HepG2 (cell line): ENCODE results near the gene CPT1B.

Experiments
- CBX2 ChIP-seq, 2 experiments: fragments of 200-600 bp in 1 of 2; sonication (generic); formaldehyde crosslinking in 1 of 2; IDR thresholded peaks; 2 replicates each; pipeline versions ENCODE4 v1.7.0 to v1.8.1; 2018 to 2022; ENCODE audit warnings: low read depth in 2 of 2, low read length in 1 of 2, mild to moderate bottlenecking in 1 of 2, missing genetic modification reagents in 1 of 2
- ESRRA ChIP-seq: sonication (generic); formaldehyde crosslinking; IDR thresholded peaks from 2 replicates; pipeline ENCODE4 v1.5.1; 2020; ENCODE audit warnings: mild to moderate bottlenecking, low read depth, missing genetic modification reagents
- EZH2 ChIP-seq: conservative IDR thresholded peaks from 2 replicates; pipeline ENCODE4 v1.6.1; 2012; ENCODE audit warnings: mild to moderate bottlenecking, low read depth, low read length, moderate library complexity
- IRF9 ChIP-seq: sonication (generic); formaldehyde crosslinking; IDR thresholded peaks from 2 replicates; pipeline ENCODE4 v1.8.0; 2022; ENCODE audit warnings: missing genetic modification reagents, mild to moderate bottlenecking, borderline replicate concordance
- JUND ChIP-seq: sonication (generic); formaldehyde crosslinking; IDR thresholded peaks from 2 replicates; pipeline ENCODE4 v1.8.0; 2022; ENCODE audit warnings: mild to moderate bottlenecking, missing genetic modification reagents
- MED1 ChIP-seq: sonication (generic); formaldehyde crosslinking; IDR thresholded peaks from 2 replicates; pipeline ENCODE4 v1.4.0; 2020; ENCODE audit warnings: missing genetic modification reagents
- MYC ChIP-seq: sonication (generic); formaldehyde crosslinking; IDR thresholded peaks from 2 replicates; pipeline ENCODE4 v1.9.0; 2021; ENCODE audit warnings: missing genetic modification reagents, borderline replicate concordance
- MZF1 ChIP-seq: sonication (generic); formaldehyde crosslinking; IDR thresholded peaks from 2 replicates; pipeline ENCODE4 v1.8.1; 2023; ENCODE audit warnings: mild to moderate bottlenecking, missing genetic modification reagents, borderline replicate concordance
- SMARCC2 ChIP-seq: fragments of 450-650 bp; IDR thresholded peaks from 2 replicates; pipeline ENCODE4 v1.6.1; 2017; ENCODE audit warnings: antibody characterized with exemption, mild to moderate bottlenecking
- SMC3 ChIP-seq: IDR thresholded peaks from 2 replicates; pipeline ENCODE4 v1.6.1; 2011; ENCODE audit warnings: low read length, improper control_type of control experiment
- ZNF281 ChIP-seq: sonication (generic); formaldehyde crosslinking; IDR thresholded peaks from 2 replicates; pipeline ENCODE4 v1.4.0; 2020; ENCODE audit warnings: missing genetic modification reagents, borderline replicate concordance
- ZNF350 ChIP-seq: sonication (generic); formaldehyde crosslinking; IDR thresholded peaks from 2 replicates; pipeline ENCODE4 v1.4.0; 2020; ENCODE audit warnings: mild to moderate bottlenecking, low read depth, missing genetic modification reagents, borderline replicate concordance
- ZNF709 ChIP-seq: sonication (generic); formaldehyde crosslinking; IDR thresholded peaks from 2 replicates; pipeline ENCODE4 v1.5.0; 2020; ENCODE audit warnings: mild to moderate bottlenecking, missing genetic modification reagents
- TF ChIP-seq, protein P1 (sequence below): sonication (generic); formaldehyde crosslinking; IDR thresholded peaks from 2 replicates; pipeline ENCODE4 v1.4.0; 2020; ENCODE audit warnings: missing genetic modification reagents

- TF ChIP-seq IRF9 (CRISPR knock-in tag): no peak
- no peak for TF ChIP-seq MZF1 (CRISPR knock-in tag)
- no peak for TF ChIP-seq EZH2
- no peak for TF ChIP-seq ZNF350
- TF ChIP-seq, protein P1, sequence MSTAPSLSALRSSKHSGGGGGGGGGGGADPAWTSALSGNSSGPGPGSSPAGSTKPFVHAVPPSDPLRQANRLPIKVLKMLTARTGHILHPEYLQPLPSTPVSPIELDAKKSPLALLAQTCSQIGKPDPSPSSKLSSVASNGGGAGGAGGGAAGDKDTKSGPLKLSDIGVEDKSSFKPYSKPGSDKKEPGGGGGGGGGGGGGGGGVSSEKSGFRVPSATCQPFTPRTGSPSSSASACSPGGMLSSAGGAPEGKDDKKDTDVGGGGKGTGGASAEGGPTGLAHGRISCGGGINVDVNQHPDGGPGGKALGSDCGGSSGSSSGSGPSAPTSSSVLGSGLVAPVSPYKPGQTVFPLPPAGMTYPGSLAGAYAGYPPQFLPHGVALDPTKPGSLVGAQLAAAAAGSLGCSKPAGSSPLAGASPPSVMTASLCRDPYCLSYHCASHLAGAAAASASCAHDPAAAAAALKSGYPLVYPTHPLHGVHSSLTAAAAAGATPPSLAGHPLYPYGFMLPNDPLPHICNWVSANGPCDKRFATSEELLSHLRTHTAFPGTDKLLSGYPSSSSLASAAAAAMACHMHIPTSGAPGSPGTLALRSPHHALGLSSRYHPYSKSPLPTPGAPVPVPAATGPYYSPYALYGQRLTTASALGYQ: no peak
- TF ChIP-seq SMC3: no peak
- TF ChIP-seq JUND (CRISPR knock-in tag): no peak
- TF ChIP-seq SMARCC2: no peak
- TF ChIP-seq ZNF281 (CRISPR knock-in tag): no peak
- TF ChIP-seq ZNF709 (CRISPR knock-in tag): no peak
- TF ChIP-seq MYC (CRISPR knock-in tag): no peak
- no peak for TF ChIP-seq MED1 (CRISPR knock-in tag)
- no peak for TF ChIP-seq ESRRA (CRISPR knock-in tag)
- TF ChIP-seq CBX2 (IDR thresholded peaks at IDR 0.05; ENCODE audit: low read depth, low read length): no peak
- TF ChIP-seq CBX2 (CRISPR knock-in tag; IDR thresholded peaks at IDR 0.05; ENCODE audit: low read depth): no peak
Observed at GRCh38 chr22:50600967-50601668, 22.9 kb upstream of the CPT1B start.
